Mesothelial cell of epicardium (in vitro differentiated cells): ENCODE results near the gene APCS. TPM values are rescaled to one million over a fixed set of nuclear protein-coding genes. Genes with fewer than 3 reads are reported as not detected.

Source experiments
- DNase-seq, 2 experiments: peaks; one replicate each; pipeline ENCODE4 v3.0.0; 2021; ENCODE audit warnings: low spot score in 2 of 2; ENCODE audit not compliant: unreplicated experiment in 2 of 2
- H3K27ac Mint-ChIP-seq: 2 replicates; pipeline ENCODE4 v1.8.0; 2021; ENCODE audit warnings: mixed read lengths
- H3K27me3 Mint-ChIP-seq: 2 replicates; pipeline ENCODE4 v1.8.0; 2021; ENCODE audit warnings: low read depth, mixed read lengths
- H3K36me3 Mint-ChIP-seq: 2 replicates; pipeline ENCODE4 v1.8.0; 2021; ENCODE audit warnings: mixed read lengths
- H3K4me1 Mint-ChIP-seq: 2 replicates; pipeline ENCODE4 v1.8.0; 2021; ENCODE audit warnings: mixed read lengths
- H3K4me3 Mint-ChIP-seq: 2 replicates; pipeline ENCODE4 v1.8.0; 2021; ENCODE audit warnings: mild to moderate bottlenecking, moderate library complexity, mixed read lengths
- H3K9me3 Mint-ChIP-seq: 2 replicates; pipeline ENCODE4 v1.8.0; 2021; ENCODE audit warnings: mixed read lengths
- CTCF ChIP-seq: fragments of 200-600 bp; sonication (generic); IDR thresholded peaks from one replicate; pipeline ENCODE4 v1.5.0; 2021; ENCODE audit warnings: antibody characterized with exemption; ENCODE audit not compliant: unreplicated experiment
- total RNA-seq: library from RNA; stranded (reverse); gene quantifications from 3 replicates; pipeline ENCODE4 v1.2.1, GENCODE V29; 2021

The APCS gene
- not detected in 3 replicates for total RNA-seq

GRCh38 chr1:159587461-159587951, at the start of gene APCS:
Gene APCS (plus strand): TSS chr1:159587826. CDS start chr1:159587922, 96 bp downstream.
- peaks cover 2% of the 10 kb centered on the region for H3K36me3 Mint-ChIP-seq
- TF ChIP-seq CTCF = no peak
- H3K4me3 Mint-ChIP-seq = no peak within 1 kb of the TSS
- DNase-seq = no peak
- H3K4me1 Mint-ChIP-seq = no peaks in the 10 kb centered on the region
- no peaks in the 10 kb centered on the region for H3K27me3 Mint-ChIP-seq
- H3K27ac Mint-ChIP-seq = no peak within 1 kb of the TSS
- H3K9me3 Mint-ChIP-seq = peaks cover 75% of the 10 kb centered on the region

- no peak for TF ChIP-seq CTCF
These were observed 39.5 kb upstream of the APCS start for GRCh38 chr1:159548126-159548525.

GRCh38 chr1:159554261-159554660, 33.4 kb upstream of the APCS start:
- no peaks in the 10 kb centered on the region for H3K4me1 Mint-ChIP-seq
- DNase-seq = no peak
- H3K9me3 Mint-ChIP-seq = peaks cover 74% of the 10 kb centered on the region
- no peaks in the 10 kb centered on the region for H3K27me3 Mint-ChIP-seq
- TF ChIP-seq CTCF = no peak
- no peaks in the 10 kb centered on the region for H3K36me3 Mint-ChIP-seq
- no peak overlapping the region for H3K4me3 Mint-ChIP-seq
- H3K27ac Mint-ChIP-seq = no peak overlapping the region

More at GRCh38 chr1:159548126-159548525, 39.5 kb upstream of the APCS start:
- Mint-ChIP-seq H3K4me3 (no peak overlapping the region), H3K27me3 (no peaks in the 10 kb centered on the region), H3K4me1 (no peaks in the 10 kb centered on the region), H3K36me3 (no peaks in the 10 kb centered on the region), H3K27ac (no peak overlapping the region), H3K9me3 (peaks cover 69% of the 10 kb centered on the region)
- DNase-seq = no peak

GRCh38 chr1:159554696-159555095, 32.9 kb upstream of the APCS start:
- Mint-ChIP-seq H3K4me1 (no peaks in the 10 kb centered on the region), H3K27ac (no peak overlapping the region), H3K9me3 (peaks cover 76% of the 10 kb centered on the region), H3K27me3 (no peaks in the 10 kb centered on the region), H3K4me3 (no peak overlapping the region), H3K36me3 (no peaks in the 10 kb centered on the region)
- DNase-seq = no peak
- TF ChIP-seq CTCF = no peak

- DNase-seq = no peak
- Mint-ChIP-seq H3K27ac (no peak overlapping the region), H3K4me3 (no peak overlapping the region), H3K9me3 (peaks cover 77% of the 10 kb centered on the region), H3K4me1 (no peaks in the 10 kb centered on the region), H3K27me3 (no peaks in the 10 kb centered on the region), H3K36me3 (no peaks in the 10 kb centered on the region)
- TF ChIP-seq CTCF = no peak
These were observed 30.7 kb upstream of the APCS start for GRCh38 chr1:159556931-159557369.

- Mint-ChIP-seq H3K27me3 (no peaks in the 10 kb centered on the region), H3K27ac (no peak overlapping the region), H3K4me1 (no peaks in the 10 kb centered on the region), H3K4me3 (no peak overlapping the region), H3K36me3 (no peaks in the 10 kb centered on the region), H3K9me3 (peaks cover 80% of the 10 kb centered on the region)
- no peak for DNase-seq
- TF ChIP-seq CTCF = no peak
These were observed 27.0 kb upstream of the APCS start for GRCh38 chr1:159560599-159560998.
